Measurements from ENCODE around the gene SMU1.

GRCh38 chr9:33017283-33018041 lies 59.0 kb downstream of the SMU1 start:
- TF ChIP-seq POLR2A (IDR thresholded peaks at IDR 0.05) (no peak), CTCF (IDR thresholded peaks at IDR 0.05) (no peak)

All from Peyer's patch (tissue), 4 donors.